Spinal cord (tissue), 10 donors: ENCODE measurements around the gene GRHPR. TPM values are rescaled to one million over a fixed set of nuclear protein-coding genes. Genes with fewer than 3 reads are reported as not detected.

Source experiments
- DNase-seq, 6 donors: peaks; one replicate each; pipeline versions ENCODE4 v3.0.0 to v3.0.0-alpha.2; 2013 to 2015; ENCODE audit warnings: low spot score in 6 of 6, low read depth in 4 of 6
- H3K27ac ChIP-seq: one replicate; pipeline ENCODE4 v1.5.1; 2013; ENCODE audit warnings: low read depth, low read length, control low read depth
- H3K27me3 ChIP-seq: one replicate; pipeline ENCODE4 v1.6.1; 2013; ENCODE audit warnings: low read length; ENCODE audit not compliant: control insufficient read depth, insufficient read depth
- H3K36me3 ChIP-seq: one replicate; pipeline ENCODE4 v1.6.1; 2013; ENCODE audit warnings: low read length; ENCODE audit not compliant: control insufficient read depth, insufficient read depth
- H3K4me1 ChIP-seq: one replicate; pipeline ENCODE4 v1.6.1; 2013; ENCODE audit warnings: low read length; ENCODE audit not compliant: control insufficient read depth, insufficient read depth
- H3K4me3 ChIP-seq: one replicate; pipeline ENCODE4 v1.5.1; 2013; ENCODE audit warnings: low read depth, low read length, control low read depth
- H3K9me3 ChIP-seq: one replicate; pipeline ENCODE4 v1.6.1; 2013; ENCODE audit warnings: low read length; ENCODE audit not compliant: control insufficient read depth, insufficient read depth
- WGBS: methylation state at CpG from one replicate; pipeline ENCODE4 v1.1.5; 2013; ENCODE audit warnings: missing lambda C conversion rate; ENCODE audit not compliant: insufficient coverage; 5-methylcytosine and 5-hydroxymethylcytosine counted together
- polyA plus RNA-seq, 2 donors: library from polyadenylated mRNA; unstranded; fragments of 120-200 nt; gene quantifications; one replicate each; pipeline ENCODE4 v1.2.1, GENCODE V29; 2013; ENCODE audit not compliant: insufficient read length in 2 of 2
- total RNA-seq, 2 donors: library from RNA; depleted of rRNA in 1 of 2; stranded (reverse); fragments of 120-200 nt in 1 of 2; fragments of >200 nt in 1 of 2; gene quantifications; one replicate each; pipeline versions ENCODE4 v1.2.3 to v1.2.4, GENCODE V29; 2013 to 2014
- donor health status: healthy.

The GRHPR gene
- total and polyA plus RNA-seq, 4 donors, result 68.6 to 157 (median 136) TPM

GRCh38 chr9:37426846-37427245 is 4.3 kb downstream of the GRHPR start:
- Histone ChIP-seq H3K9me3 (no peaks in the 10 kb centered on the region), H3K27ac (no peak overlapping the region), H3K36me3 (peaks cover 74% of the 10 kb centered on the region), H3K4me3 (no peak overlapping the region), H3K27me3 (no peaks in the 10 kb centered on the region), H3K4me1 (peaks cover 48% of the 10 kb centered on the region)
- WGBS, result 94% methylated on average over 5 of the region's 6 CpGs
- DNase-seq, result no peak

GRCh38 chr9:37428345-37428744 is 5.8 kb downstream of the GRHPR start:
- peaks cover 52% of the 10 kb centered on the region for H3K4me1 ChIP-seq
- H3K36me3 ChIP-seq, result peaks cover 81% of the 10 kb centered on the region
- H3K9me3 ChIP-seq, result no peaks in the 10 kb centered on the region
- H3K4me3 ChIP-seq, result no peak overlapping the region
- 97% methylated on average over 8 of the region's 14 CpGs for WGBS
- H3K27me3 ChIP-seq, result no peaks in the 10 kb centered on the region
- no peak overlapping the region for H3K27ac ChIP-seq
- no peak for DNase-seq

- peaks cover 50% of the 10 kb centered on the region for H3K4me1 ChIP-seq
- H3K27me3 ChIP-seq, result no peaks in the 10 kb centered on the region
- 91% methylated on average over 13 of the region's 17 CpGs for WGBS
- no peak for DNase-seq
- H3K9me3 ChIP-seq, result no peaks in the 10 kb centered on the region
- peaks cover 76% of the 10 kb centered on the region for H3K36me3 ChIP-seq
- H3K4me3 ChIP-seq, result no peak overlapping the region
- H3K27ac ChIP-seq, result no peak overlapping the region
Measured at GRCh38 chr9:37429441-37430285, 7.2 kb downstream of the GRHPR start.

GRCh38 chr9:37430841-37431597 is 8.5 kb downstream of the GRHPR start:
- H3K27ac ChIP-seq, result peak overlapping the region; percentile 48
- peaks cover 41% of the 10 kb centered on the region for H3K4me1 ChIP-seq
- H3K27me3 ChIP-seq, result no peaks in the 10 kb centered on the region
- H3K9me3 ChIP-seq, result no peaks in the 10 kb centered on the region
- peaks cover 71% of the 10 kb centered on the region for H3K36me3 ChIP-seq
- 61% methylated on average over 6 of the region's 14 CpGs for WGBS
- peak in 3 of 6 donors; percentile 23 to 70 (median 58) for DNase-seq
- no peak overlapping the region for H3K4me3 ChIP-seq

GRCh38 chr9:37432020-37432419 is 9.5 kb downstream of the GRHPR start:
- Histone ChIP-seq H3K27ac (peak overlapping the region; percentile 2), H3K4me1 (peaks cover 47% of the 10 kb centered on the region), H3K27me3 (no peaks in the 10 kb centered on the region), H3K36me3 (peaks cover 72% of the 10 kb centered on the region), H3K4me3 (no peak overlapping the region), H3K9me3 (no peaks in the 10 kb centered on the region)
- no peak for DNase-seq
- 91% methylated on average over 4 of the region's 6 CpGs for WGBS

GRCh38 chr9:37433867-37434371 is 11.4 kb downstream of the GRHPR start:
- Histone ChIP-seq H3K36me3 (peaks cover 67% of the 10 kb centered on the region), H3K9me3 (no peaks in the 10 kb centered on the region), H3K4me3 (no peak overlapping the region), H3K4me1 (peaks cover 47% of the 10 kb centered on the region), H3K27me3 (no peaks in the 10 kb centered on the region), H3K27ac (peak overlapping the region; percentile 92)
- peak in 5 of 6 donors; percentile 35 to 89 (median 65) for DNase-seq
- 22% methylated on average over 3 of the region's 7 CpGs for WGBS

- WGBS, result 81% methylated on average over 4 of the region's 5 CpGs
- Histone ChIP-seq H3K9me3 (no peaks in the 10 kb centered on the region), H3K4me1 (peaks cover 31% of the 10 kb centered on the region), H3K27me3 (no peaks in the 10 kb centered on the region), H3K4me3 (no peak overlapping the region), H3K36me3 (peaks cover 59% of the 10 kb centered on the region), H3K27ac (no peak overlapping the region)
- DNase-seq, result no peak
Measured at GRCh38 chr9:37436540-37436939, 14.0 kb downstream of the GRHPR start.

GRCh38 chr9:37437010-37437409 is 14.5 kb downstream of the GRHPR start:
- H3K36me3 ChIP-seq, result peaks cover 60% of the 10 kb centered on the region
- 95% methylated on average over 6 of the region's 6 CpGs for WGBS
- no peak overlapping the region for H3K4me3 ChIP-seq
- peaks cover 30% of the 10 kb centered on the region for H3K4me1 ChIP-seq
- H3K9me3 ChIP-seq, result no peaks in the 10 kb centered on the region
- no peak overlapping the region for H3K27ac ChIP-seq
- no peak for DNase-seq
- no peaks in the 10 kb centered on the region for H3K27me3 ChIP-seq

GRCh38 chr9:37437621-37438020 is 15.1 kb downstream of the GRHPR start:
- Histone ChIP-seq H3K27me3 (no peaks in the 10 kb centered on the region), H3K9me3 (no peaks in the 10 kb centered on the region), H3K4me1 (peaks cover 24% of the 10 kb centered on the region), H3K27ac (no peak overlapping the region), H3K36me3 (peaks cover 66% of the 10 kb centered on the region), H3K4me3 (no peak overlapping the region)
- 83% methylated on average over 2 of the region's 4 CpGs for WGBS
- DNase-seq, result peak in 1 of 6 donors; percentile 65
